DOHH2 (cell line): Measurements from ENCODE around the gene YIF1B.

Source experiments
- H3F3A ChIP-seq: fragments of 200-600 bp; sonication (generic), shearing (Covaris generic); 2 replicates; pipeline ENCODE4 v1.6.0; 2016; ENCODE audit warnings: antibody characterized with exemption, mild to moderate bottlenecking; ENCODE audit not compliant: control insufficient read depth, insufficient read depth
- H3K27ac ChIP-seq: fragments of 200-600 bp; sonication (generic); 2 replicates; pipeline ENCODE4 v1.5.1; 2014; ENCODE audit warnings: low read depth, mild to moderate bottlenecking, low read length, moderate library complexity
- H3K27me3 ChIP-seq: fragments of 200-600 bp; sonication (generic); 2 replicates; pipeline ENCODE4 v1.6.1; 2014; ENCODE audit warnings: mild to moderate bottlenecking, low read length, mixed read lengths; ENCODE audit not compliant: control insufficient read depth
- H3K36me3 ChIP-seq: fragments of 200-600 bp; sonication (generic); 2 replicates; pipeline ENCODE4 v1.6.1; 2014; ENCODE audit warnings: mild to moderate bottlenecking, low read length, moderate library complexity, mixed read lengths; ENCODE audit not compliant: control insufficient read depth
- H3K4me1 ChIP-seq: fragments of 200-600 bp; sonication (generic); 2 replicates; pipeline ENCODE4 v1.6.1; 2014; ENCODE audit warnings: mild to moderate bottlenecking, low read length, mixed read lengths; ENCODE audit not compliant: control insufficient read depth
- H3K4me2 ChIP-seq: fragments of 200-600 bp; sonication (generic); 2 replicates; pipeline ENCODE4 v1.6.0; 2014; ENCODE audit warnings: mild to moderate bottlenecking, low read length, moderate library complexity
- H3K4me3 ChIP-seq: fragments of 200-600 bp; sonication (generic); 2 replicates; pipeline ENCODE4 v1.5.1; 2014; ENCODE audit warnings: mild to moderate bottlenecking, low read length, mixed read lengths
- H3K79me2 ChIP-seq: fragments of 200-600 bp; sonication (generic); 2 replicates; pipeline ENCODE4 v1.6.1; 2014; ENCODE audit warnings: mild to moderate bottlenecking, low read length, mixed read lengths; ENCODE audit not compliant: control insufficient read depth
- H3K9me2 ChIP-seq: fragments of 200-600 bp; sonication (generic); replicated peaks from 2 replicates; pipeline ENCODE4 v1.6.1; 2014; ENCODE audit warnings: mild to moderate bottlenecking, low read length, mixed read lengths; ENCODE audit not compliant: control insufficient read depth
- H3K9me3 ChIP-seq: fragments of 200-600 bp; sonication (generic); 2 replicates; pipeline ENCODE4 v1.6.1; 2014; ENCODE audit warnings: antibody characterized with exemption, low read length, mixed read lengths; ENCODE audit not compliant: control insufficient read depth, insufficient read depth
- H4K20me1 ChIP-seq: fragments of 200-600 bp; sonication (generic); 2 replicates; pipeline ENCODE4 v1.6.0; 2014; ENCODE audit warnings: low read depth, mild to moderate bottlenecking, antibody characterized with exemption, low read length, moderate library complexity; ENCODE audit not compliant: control insufficient read depth, insufficient read depth
- EZH2phosphoT487 ChIP-seq: fragments of 200-600 bp; sonication (generic); IDR thresholded peaks from 2 replicates; pipeline ENCODE4 v1.6.1; 2017; ENCODE audit warnings: borderline replicate concordance, mild to moderate bottlenecking, antibody characterized with exemption, low read length, moderate library complexity, mixed read lengths
- TF ChIP-seq, protein P1 (sequence below): fragments of 200-600 bp; sonication (generic); IDR thresholded peaks from one replicate; pipeline ENCODE4 v1.5.1; 2014; ENCODE audit warnings: antibody characterized with exemption, mild to moderate bottlenecking, low read depth, low read length; ENCODE audit not compliant: poor library complexity, severe bottlenecking

The YIF1B gene

GRCh38 chr19:38281811-38282566 lies 33.8 kb downstream of the YIF1B start:
- H3K4me2 ChIP-seq = no peak overlapping the region
- H3K27me3 ChIP-seq = no peaks in the 10 kb centered on the region
- H3K27ac ChIP-seq = no peak overlapping the region
- no peaks in the 10 kb centered on the region for H3K9me3 ChIP-seq
- no peaks in the 10 kb centered on the region for H3F3A ChIP-seq
- TF ChIP-seq, protein P1, sequence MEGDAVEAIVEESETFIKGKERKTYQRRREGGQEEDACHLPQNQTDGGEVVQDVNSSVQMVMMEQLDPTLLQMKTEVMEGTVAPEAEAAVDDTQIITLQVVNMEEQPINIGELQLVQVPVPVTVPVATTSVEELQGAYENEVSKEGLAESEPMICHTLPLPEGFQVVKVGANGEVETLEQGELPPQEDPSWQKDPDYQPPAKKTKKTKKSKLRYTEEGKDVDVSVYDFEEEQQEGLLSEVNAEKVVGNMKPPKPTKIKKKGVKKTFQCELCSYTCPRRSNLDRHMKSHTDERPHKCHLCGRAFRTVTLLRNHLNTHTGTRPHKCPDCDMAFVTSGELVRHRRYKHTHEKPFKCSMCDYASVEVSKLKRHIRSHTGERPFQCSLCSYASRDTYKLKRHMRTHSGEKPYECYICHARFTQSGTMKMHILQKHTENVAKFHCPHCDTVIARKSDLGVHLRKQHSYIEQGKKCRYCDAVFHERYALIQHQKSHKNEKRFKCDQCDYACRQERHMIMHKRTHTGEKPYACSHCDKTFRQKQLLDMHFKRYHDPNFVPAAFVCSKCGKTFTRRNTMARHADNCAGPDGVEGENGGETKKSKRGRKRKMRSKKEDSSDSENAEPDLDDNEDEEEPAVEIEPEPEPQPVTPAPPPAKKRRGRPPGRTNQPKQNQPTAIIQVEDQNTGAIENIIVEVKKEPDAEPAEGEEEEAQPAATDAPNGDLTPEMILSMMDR = no peak
- TF ChIP-seq EZH2phosphoT487 = no peak
- H3K4me3 ChIP-seq = no peak overlapping the region
- H4K20me1 ChIP-seq = no peaks in the 10 kb centered on the region
- H3K9me2 ChIP-seq = no peaks in the 10 kb centered on the region
- H3K79me2 ChIP-seq = no peaks in the 10 kb centered on the region
- H3K36me3 ChIP-seq = no peaks in the 10 kb centered on the region
- peaks cover 15% of the 10 kb centered on the region for H3K4me1 ChIP-seq

- H3F3A ChIP-seq = no peaks in the 10 kb centered on the region
- H3K9me2 ChIP-seq = no peaks in the 10 kb centered on the region
- no peaks in the 10 kb centered on the region for H3K79me2 ChIP-seq
- peaks cover 15% of the 10 kb centered on the region for H3K4me1 ChIP-seq
- TF ChIP-seq, protein P1 = no peak
- TF ChIP-seq EZH2phosphoT487 = no peak
- H3K36me3 ChIP-seq = no peaks in the 10 kb centered on the region
- no peaks in the 10 kb centered on the region for H3K27me3 ChIP-seq
- H3K4me2 ChIP-seq = no peak overlapping the region
- H4K20me1 ChIP-seq = no peaks in the 10 kb centered on the region
- H3K27ac ChIP-seq = no peak overlapping the region
- H3K9me3 ChIP-seq = no peaks in the 10 kb centered on the region
- H3K4me3 ChIP-seq = no peak overlapping the region
Observed at GRCh38 chr19:38280030-38280921, 35.5 kb downstream of the YIF1B start.

DNA sequence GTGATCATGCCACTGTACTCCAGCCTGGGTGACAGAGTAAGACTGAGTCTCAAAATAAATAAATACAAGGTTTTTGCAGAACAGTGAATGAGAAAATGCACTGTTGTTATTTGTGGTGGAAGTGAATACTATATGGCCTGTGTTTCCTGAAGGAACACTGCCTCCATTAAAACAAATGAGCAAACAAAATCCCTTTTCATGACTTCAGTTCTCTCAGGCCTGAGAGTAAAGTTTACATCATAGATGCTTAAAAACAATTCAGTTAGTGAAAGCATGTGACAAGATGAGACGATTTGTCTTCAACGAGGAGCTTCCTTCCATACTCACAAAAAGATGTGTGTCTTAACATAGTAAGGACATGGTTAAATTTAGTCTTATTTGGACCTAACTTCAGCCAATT lies 37.0 kb downstream of the YIF1B start:
- H3K27ac ChIP-seq = no peak overlapping the region
- no peaks in the 10 kb centered on the region for H3K9me2 ChIP-seq
- H3K4me3 ChIP-seq = no peak overlapping the region
- 0 out of 2 replicates have a peak, but pooled peaks cover 4% of the 10 kb centered on the region for H3K4me1 ChIP-seq
- H3K4me2 ChIP-seq = no peak overlapping the region
- TF ChIP-seq, protein P1 = no peak
- no peaks in the 10 kb centered on the region for H4K20me1 ChIP-seq
- no peaks in the 10 kb centered on the region for H3K9me3 ChIP-seq
- H3K36me3 ChIP-seq = no peaks in the 10 kb centered on the region
- no peaks in the 10 kb centered on the region for H3K79me2 ChIP-seq
- no peaks in the 10 kb centered on the region for H3K27me3 ChIP-seq
- H3F3A ChIP-seq = no peaks in the 10 kb centered on the region
